Measurements from ENCODE around the gene NCOA3. TPM values are rescaled to one million over a fixed set of nuclear protein-coding genes. Genes with fewer than 3 reads are reported as not detected.

The NCOA3 gene
- total RNA-seq, 1 donor from 2014 or later: 37.3 TPM

GRCh38 chr20:47609001-47609400, 107.3 kb downstream of the NCOA3 start:
- Mint-ChIP-seq H3K27ac (no peak overlapping the region), H3K27me3 (no peaks in the 10 kb centered on the region), H3K4me1 (ENCODE audit: unreplicated experiment) (peaks cover 20% of the 10 kb centered on the region), H3K4me3 (no peak overlapping the region), H3K36me3 (peaks cover 14% of the 10 kb centered on the region), H3K9me3 (no peaks in the 10 kb centered on the region)
- no peak for DNase-seq (ENCODE audit: extremely low spot score, unreplicated experiment)
- TF ChIP-seq CTCF (conservative IDR thresholded peaks at IDR 0.05): no peak

- Mint-ChIP-seq H3K4me3 (no peak overlapping the region), H3K9me3 (no peaks in the 10 kb centered on the region), H3K27ac (no peak overlapping the region), H3K4me1 (ENCODE audit: unreplicated experiment) (peaks cover 20% of the 10 kb centered on the region), H3K27me3 (no peaks in the 10 kb centered on the region), H3K36me3 (peaks cover 10% of the 10 kb centered on the region)
- DNase-seq (ENCODE audit: extremely low spot score, unreplicated experiment): no peak
- no peak for TF ChIP-seq CTCF (conservative IDR thresholded peaks at IDR 0.05)
These were observed 108.7 kb downstream of the NCOA3 start for GRCh38 chr20:47610247-47610944.

- peaks cover 7% of the 10 kb centered on the region for H3K36me3 Mint-ChIP-seq
- no peaks in the 10 kb centered on the region for H3K9me3 Mint-ChIP-seq
- no peak for DNase-seq (ENCODE audit: extremely low spot score, unreplicated experiment)
- TF ChIP-seq CTCF (conservative IDR thresholded peaks at IDR 0.05): no peak
- H3K27me3 Mint-ChIP-seq: no peaks in the 10 kb centered on the region
- peaks cover 20% of the 10 kb centered on the region for H3K4me1 Mint-ChIP-seq (ENCODE audit: unreplicated experiment)
- no peak overlapping the region for H3K27ac Mint-ChIP-seq
- H3K4me3 Mint-ChIP-seq: no peak overlapping the region
These were observed 109.2 kb downstream of the NCOA3 start for GRCh38 chr20:47610945-47611250.

- H3K27me3 Mint-ChIP-seq: no peaks in the 10 kb centered on the region
- no peaks in the 10 kb centered on the region for H3K9me3 Mint-ChIP-seq
- H3K27ac Mint-ChIP-seq: no peak overlapping the region
- H3K36me3 Mint-ChIP-seq: no peaks in the 10 kb centered on the region
- no peak overlapping the region for H3K4me3 Mint-ChIP-seq
- no peak for DNase-seq (ENCODE audit: extremely low spot score, unreplicated experiment)
- no peak for TF ChIP-seq CTCF (conservative IDR thresholded peaks at IDR 0.05)
- H3K4me1 Mint-ChIP-seq (ENCODE audit: unreplicated experiment): peaks cover 23% of the 10 kb centered on the region
These were observed 110.1 kb downstream of the NCOA3 start for GRCh38 chr20:47611785-47612184.

GRCh38 chr20:47612670-47613069, 111.0 kb downstream of the NCOA3 start:
- Mint-ChIP-seq H3K9me3 (no peaks in the 10 kb centered on the region), H3K4me3 (no peak overlapping the region), H3K36me3 (no peaks in the 10 kb centered on the region), H3K4me1 (ENCODE audit: unreplicated experiment) (peaks cover 23% of the 10 kb centered on the region), H3K27ac (no peak overlapping the region), H3K27me3 (no peaks in the 10 kb centered on the region)
- no peak for TF ChIP-seq CTCF (conservative IDR thresholded peaks at IDR 0.05)
- no peak for DNase-seq (ENCODE audit: extremely low spot score, unreplicated experiment)

All from type B pancreatic cell (in vitro differentiated cells).